H1 (cell line): ENCODE data around the gene DPF3. TPM values are rescaled to one million over a fixed set of nuclear protein-coding genes. Genes with fewer than 3 reads are reported as not detected.
A peak's percentile ranks its signal among the peaks of the same experiment; 100 is the strongest.

Source experiments
- CTCF ChIA-PET: fragments of 300-600 bp; sonication (Branson Sonifier 250); formaldehyde crosslinking; loops from one replicate; lab custom pipeline; 2021; ENCODE audit not compliant: partially characterized antibody; lab: Charles Lee
- POLR2A ChIA-PET: fragments of 300-600 bp; sonication (Branson Sonifier 250); formaldehyde crosslinking; loops from one replicate; lab custom pipeline; 2021; ENCODE audit warnings: inconsistent platforms; ENCODE audit not compliant: partially characterized antibody; lab: Charles Lee
- DNase-seq, 2 experiments: peaks; one replicate each; pipeline versions ENCODE4 v3.0.0 to v3.0.0-alpha.2; 2010 to 2022; ENCODE audit warnings: low spot score in 2 of 2, low read depth in 1 of 2, mixed read lengths in 1 of 2
- FAIRE-seq: peaks from 2 replicates; lab custom pipeline; 2011; peaks lifted over from hg19 to GRCh38; lab: Jason Lieb, UNC
- H2AFZ ChIP-seq: 2 replicates; pipeline ENCODE4 v1.8.1; 2012; ENCODE audit warnings: low read length, inconsistent platforms
- H2AK5ac ChIP-seq: 2 replicates; pipeline ENCODE4 v1.6.1; 2013; ENCODE audit warnings: low read depth, low read length
- H2BK120ac ChIP-seq: replicated peaks from 2 replicates; pipeline ENCODE3; 2013; ENCODE audit warnings: low read depth, low read length, inconsistent platforms
- H2BK12ac ChIP-seq: 2 replicates; pipeline ENCODE4 v1.6.1; 2013; ENCODE audit warnings: low read depth, low read length
- H2BK15ac ChIP-seq: 2 replicates; pipeline ENCODE4 v1.6.1; 2013; ENCODE audit warnings: low read length
- H2BK20ac ChIP-seq: 2 replicates; pipeline ENCODE4 v1.6.1; 2013; ENCODE audit warnings: low read length
- H2BK5ac ChIP-seq: 2 replicates; pipeline ENCODE4 v1.6.1; 2013; ENCODE audit warnings: low read depth, low read length
- H3K14ac ChIP-seq: 2 replicates; pipeline ENCODE4 v1.6.1; 2013; ENCODE audit warnings: inconsistent platforms; ENCODE audit not compliant: insufficient read length
- H3K18ac ChIP-seq: 2 replicates; pipeline ENCODE4 v1.6.1; 2013; ENCODE audit warnings: low read length; ENCODE audit errors: extremely low read depth
- H3K23ac ChIP-seq: 2 replicates; pipeline ENCODE4 v1.6.1; 2013; ENCODE audit warnings: inconsistent platforms; ENCODE audit not compliant: insufficient read length
- H3K23me2 ChIP-seq: 2 replicates; pipeline ENCODE4 v1.6.1; 2013; ENCODE audit warnings: low read depth, low read length
- H3K27ac ChIP-seq: 2 replicates; pipeline ENCODE4 v1.6.1; 2011; ENCODE audit warnings: low read depth, low read length, inconsistent platforms
- H3K27me3 ChIP-seq, 4 experiments: replicated peaks in 1 of 4; 1 replicate in 1 of 4; 2 replicates in 3 of 4; pipeline versions ENCODE4 v1.6.1 to v1.8.1; 2011 to 2013; ENCODE audit warnings: low read length in 3 of 4, mild to moderate bottlenecking in 3 of 4, inconsistent platforms in 2 of 4, mixed read lengths in 2 of 4, moderate library complexity in 1 of 4; ENCODE audit not compliant: control insufficient read depth in 3 of 4, insufficient read depth in 3 of 4; ENCODE audit errors: extremely low read depth in 1 of 4
- H3K36me3 ChIP-seq, 4 experiments: 2 replicates each; pipeline versions ENCODE4 v1.6.1 to v1.8.1; 2011 to 2013; ENCODE audit warnings: mild to moderate bottlenecking in 4 of 4, low read length in 3 of 4, moderate library complexity in 2 of 4, control low read depth in 1 of 4, inconsistent platforms in 1 of 4; ENCODE audit not compliant: insufficient read depth in 4 of 4, control insufficient read depth in 2 of 4
- H3K4ac ChIP-seq: replicated peaks from 2 replicates; pipeline ENCODE3; 2013; ENCODE audit warnings: low read length, low read depth, mixed read lengths, inconsistent platforms; ENCODE audit not compliant: insufficient read length
- H3K4me1 ChIP-seq, 4 experiments: replicated peaks in 1 of 4; 1 replicate in 1 of 4; 2 replicates in 3 of 4; pipeline versions ENCODE4 v1.6.1 to v1.8.1; 2011 to 2013; ENCODE audit warnings: low read length in 3 of 4, inconsistent platforms in 2 of 4, mixed read lengths in 1 of 4; ENCODE audit not compliant: insufficient read depth in 4 of 4, control insufficient read depth in 3 of 4
- H3K4me2 ChIP-seq, 2 experiments: 2 replicates each; pipeline versions ENCODE4 v1.6.1 to v1.8.1; 2011 to 2013; ENCODE audit warnings: low read depth in 2 of 2, low read length in 2 of 2, control low read depth in 1 of 2, inconsistent platforms in 1 of 2, mild to moderate bottlenecking in 1 of 2; ENCODE audit not compliant: insufficient read depth in 1 of 2
- H3K4me3 ChIP-seq, 4 experiments: fragments of 200-600, 300-600 bp in 1 of 4; sonication (generic), shearing (Covaris generic), sonication (Bioruptor Twin) in 1 of 4; 2 replicates each; pipeline versions ENCODE4 v1.5.1 to v1.8.1; 2011 to 2016; ENCODE audit warnings: low read length in 4 of 4, low read depth in 3 of 4, control low read depth in 2 of 4, inconsistent platforms in 2 of 4, mild to moderate bottlenecking in 2 of 4, mixed read lengths in 1 of 4, moderate library complexity in 1 of 4; ENCODE audit not compliant: insufficient read depth in 2 of 4; ENCODE audit errors: extremely low read depth in 1 of 4
- H3K56ac ChIP-seq: replicated peaks from 2 replicates; pipeline ENCODE3; 2013; ENCODE audit warnings: low read depth, mild to moderate bottlenecking, mixed read lengths, low read length, inconsistent platforms; ENCODE audit not compliant: insufficient read length
- H3K79me1 ChIP-seq: 2 replicates; pipeline ENCODE4 v1.6.1; 2013; ENCODE audit warnings: low read depth, low read length, control low read depth
- H3K79me2 ChIP-seq, 2 experiments: 2 replicates each; pipeline versions ENCODE4 v1.6.1 to v1.8.1; 2012 to 2013; ENCODE audit warnings: low read length in 2 of 2, mild to moderate bottlenecking in 2 of 2, inconsistent platforms in 1 of 2; ENCODE audit not compliant: insufficient read depth in 2 of 2, control insufficient read depth in 1 of 2
- H3K9ac ChIP-seq, 4 experiments: replicated peaks in 1 of 4; 1 replicate in 1 of 4; 2 replicates in 3 of 4; pipeline versions ENCODE4 v1.6.1 to v1.8.1; 2011 to 2013; ENCODE audit warnings: low read depth in 3 of 4, low read length in 3 of 4, control low read depth in 2 of 4, mild to moderate bottlenecking in 2 of 4, moderate library complexity in 2 of 4, inconsistent platforms in 1 of 4; ENCODE audit errors: extremely low read depth in 1 of 4
- H3K9me3 ChIP-seq, 2 experiments: 2 replicates each; pipeline versions ENCODE4 v1.6.1 to v1.8.1; 2012 to 2013; ENCODE audit warnings: mild to moderate bottlenecking in 2 of 2, moderate library complexity in 2 of 2, control low read depth in 1 of 2, inconsistent platforms in 1 of 2, low read depth in 1 of 2, low read length in 1 of 2, mixed read lengths in 1 of 2; ENCODE audit not compliant: insufficient read depth in 2 of 2
- H4K20me1 ChIP-seq, 2 experiments: replicated peaks in 1 of 2; 2 replicates each; pipeline versions ENCODE3 to v1.8.1; 2011 to 2013; ENCODE audit warnings: inconsistent platforms in 2 of 2, low read length in 2 of 2, mild to moderate bottlenecking in 1 of 2; ENCODE audit not compliant: insufficient read depth in 2 of 2, control insufficient read depth in 1 of 2
- H4K5ac ChIP-seq: 2 replicates; pipeline ENCODE4 v1.6.1; 2013; ENCODE audit warnings: low read length, low read depth, mixed read lengths, inconsistent platforms; ENCODE audit not compliant: insufficient read length
- H4K8ac ChIP-seq: 2 replicates; pipeline ENCODE4 v1.8.0; 2013; ENCODE audit warnings: mild to moderate bottlenecking, moderate library complexity, low read length, inconsistent platforms; ENCODE audit not compliant: insufficient read depth; ENCODE audit errors: extremely low read depth
- H4K91ac ChIP-seq: replicated peaks from 2 replicates; pipeline ENCODE3; 2013; ENCODE audit warnings: low read length, mixed read lengths, inconsistent platforms; ENCODE audit not compliant: insufficient read length
- BCL11A ChIP-seq, 2 experiments: IDR thresholded peaks; one replicate each; pipeline ENCODE4 v1.6.1; 2011; ENCODE audit warnings: low read depth in 2 of 2, low read length in 2 of 2, mild to moderate bottlenecking in 2 of 2
- CHD1 ChIP-seq: IDR thresholded peaks from 2 replicates; pipeline ENCODE4 v1.6.1; 2012; ENCODE audit warnings: low read depth, low read length, improper control_type of control experiment
- CTBP2 ChIP-seq: IDR thresholded peaks from 2 replicates; pipeline ENCODE4 v1.7.0; 2011; ENCODE audit warnings: borderline replicate concordance, mild to moderate bottlenecking, moderate library complexity, mixed read lengths, low read length; ENCODE audit not compliant: insufficient read depth, insufficient read length
- HDAC2 ChIP-seq, 2 experiments: fragments of 300-600 bp in 1 of 2; sonication (generic) in 1 of 2; IDR thresholded peaks; 2 replicates each; pipeline ENCODE4 v1.6.1; 2011 to 2012; ENCODE audit warnings: low read depth in 2 of 2, low read length in 2 of 2, mild to moderate bottlenecking in 2 of 2, moderate library complexity in 2 of 2, borderline replicate concordance in 1 of 2, inconsistent platforms in 1 of 2
- KDM1A ChIP-seq: fragments of 200-600, 300-600 bp; sonication (generic); IDR thresholded peaks from 2 replicates; pipeline ENCODE4 v1.7.1; 2016; ENCODE audit warnings: mild to moderate bottlenecking, low read length, borderline replicate concordance
- KDM5A ChIP-seq: fragments of 200-600 bp; IDR thresholded peaks from 2 replicates; pipeline ENCODE4 v1.7.1; 2012; ENCODE audit warnings: mild to moderate bottlenecking, low read length, inconsistent platforms, mixed read lengths
- NRF1 ChIP-seq: IDR thresholded peaks from 2 replicates; pipeline ENCODE4 v1.6.1; 2011; ENCODE audit warnings: mild to moderate bottlenecking, low read depth, low read length, improper control_type of control experiment
- RAD21 ChIP-seq, 2 experiments: IDR thresholded peaks in 1 of 2; conservative IDR thresholded peaks in 1 of 2; 2 replicates each; pipeline ENCODE4 v1.6.1; 2011; ENCODE audit warnings: low read depth in 2 of 2, low read length in 2 of 2, improper control_type of control experiment in 1 of 2, inconsistent platforms in 1 of 2, mild to moderate bottlenecking in 1 of 2, moderate library complexity in 1 of 2
- RNF2 ChIP-seq: fragments of 200-900, 300-1000 bp; sonication (generic); IDR thresholded peaks from 2 replicates; pipeline ENCODE4 v1.7.1; 2016; ENCODE audit warnings: borderline replicate concordance, low read depth, mild to moderate bottlenecking, antibody characterized with exemption, low read length; ENCODE audit not compliant: poor library complexity, severe bottlenecking; ENCODE audit errors: missing control alignments
- SIRT6 ChIP-seq: IDR thresholded peaks from one replicate; pipeline ENCODE4 v1.7.1; 2012; ENCODE audit warnings: low read length, inconsistent platforms
- SP2 ChIP-seq: IDR thresholded peaks from 2 replicates; pipeline ENCODE4 v1.6.1; 2012; ENCODE audit warnings: mild to moderate bottlenecking, low read length, inconsistent platforms
- TCF12 ChIP-seq: IDR thresholded peaks from 2 replicates; pipeline ENCODE4 v1.6.1; 2011; ENCODE audit warnings: low read depth, mild to moderate bottlenecking, low read length
- TEAD4 ChIP-seq: IDR thresholded peaks from 2 replicates; pipeline ENCODE4 v1.6.1; 2012; ENCODE audit warnings: low read depth, low read length, inconsistent platforms, mixed read lengths
- WGBS, 2 experiments: shearing (Covaris generic) in 1 of 2; methylation state at CpG; one replicate each; pipeline versions ENCODE4 v1.1.6 to v1.1.7; 2013 to 2015; ENCODE audit warnings: low lambda C conversion rate in 2 of 2, mixed read lengths in 2 of 2, inconsistent platforms in 1 of 2, low coverage in 1 of 2, missing lambda C conversion rate in 1 of 2; ENCODE audit not compliant: insufficient replicate concordance in 2 of 2, insufficient coverage in 1 of 2, insufficient read length in 1 of 2; ENCODE audit errors: extremely low coverage in 1 of 2, missing lambda C conversion rate in 1 of 2; 5-methylcytosine and 5-hydroxymethylcytosine counted together
- polyA plus RNA-seq, 7 experiments: library from polyadenylated mRNA; depleted of rRNA in 3 of 7; stranded (reverse) in 5 of 7; unstranded in 2 of 7; fragments of >200 nt in 5 of 7; fragments of 200-250 nt in 2 of 7; gene quantifications; 1 replicate in 5 of 7; 2 replicates in 1 of 7; 4 replicates in 1 of 7; pipeline versions ENCODE4 v1.2.1 to v1.2.3, GENCODE V29; 2011 to 2013; ENCODE audit warnings: missing spikeins in 2 of 7, mixed read lengths in 2 of 7
- total RNA-seq: library from RNA; stranded (reverse); fragmentation: NEBNext Ultra II Directional; extraction: Animal tissue kit (Norgen Biotek cat#: 25700); gene quantifications from 2 replicates; pipeline ENCODE4 v1.2.1, GENCODE V29; 2021

The DPF3 gene
- total and polyA plus RNA-seq, 2 of the 8 experiments (the other 6 are each of a cell fraction or from before 2014, with no cell fraction given), result 0.19 TPM; not detected in 1

- Histone ChIP-seq H2BK20ac (no peak overlapping the region), H3K4me2 (no peak overlapping the region), H2AFZ (peak overlapping the region; percentile 59; the same call in 1 of the 2 replicates), H2AK5ac (no peak overlapping the region), H3K23ac (no peak overlapping the region), H3K56ac (no peak overlapping the region), H4K91ac (no peak overlapping the region), H3K79me1 (no peaks in the 10 kb centered on the region), H3K4me3 (no peak overlapping the region), H4K5ac (no peak overlapping the region), H2BK120ac (no peak overlapping the region), H3K14ac (no peak overlapping the region), H3K27me3 (no peaks in the 10 kb centered on the region), H2BK5ac (no peak overlapping the region), H2BK15ac (no peak overlapping the region), H3K23me2 (no peaks in the 10 kb centered on the region), H3K9me3 (no peaks in the 10 kb centered on the region), H4K20me1 (no peaks in the 10 kb centered on the region), H3K18ac (no peak overlapping the region), H3K79me2 (no peaks in the 10 kb centered on the region), H4K8ac (no peak overlapping the region), H3K36me3 (no peaks in the 10 kb centered on the region), H3K4me1 (0 out of 7 replicates have a peak, but pooled peaks cover 0 to 2% (median 0%) of the 10 kb centered on the region in 4 experiments), H3K9ac (no peak overlapping the region), H3K4ac (no peak overlapping the region), H2BK12ac (no peak overlapping the region), H3K27ac (no peak overlapping the region)
- TF ChIP-seq TEAD4, result no peak
- TF ChIP-seq KDM5A, result no peak
- no peak for TF ChIP-seq CTBP2
- TF ChIP-seq CHD1, result no peak
- no peak for TF ChIP-seq HDAC2 (IDR thresholded peaks at IDR 0.05; ENCODE audit: borderline replicate concordance in 1 of 2, low read depth in 2 of 2, low read length in 2 of 2)
- no peak for TF ChIP-seq SIRT6
- TF ChIP-seq SP2, result no peak
- TF ChIP-seq TCF12, result no peak
- TF ChIP-seq BCL11A (IDR thresholded peaks at IDR 0.05; ENCODE audit: low read depth in 2 of 2, low read length in 2 of 2), result no peak
- TF ChIP-seq RAD21 (IDR thresholded peaks at IDR 0.05 in 1 of 2, conservative IDR thresholded peaks at IDR 0.05 in 1 of 2; ENCODE audit: low read depth in 2 of 2, low read length in 2 of 2), result no peak
- no peak for TF ChIP-seq NRF1
- no peak for TF ChIP-seq RNF2
- no peak for TF ChIP-seq KDM1A
- POLR2A ChIA-PET, result no interaction called here
- DNase-seq (no peak), FAIRE-seq (no peak)
- 86% methylated on average over 12 of the region's 12 CpGs; no CpG with 5 or more reads in 1 of the 2 experiments for WGBS, 2 experiments
- CTCF ChIA-PET, result interaction anchor here (1.2 kb wide), 2 partner anchors 165 to 197 kb away, joined by 3 to 6 read pairs; no protein-coding TSS in a partner anchor
Observed at GRCh38 chr14:72711936-72712335, 182.0 kb downstream of the DPF3 start.
